ENCODE measurements around the gene DKKL1.

GRCh38 chr19:49407482-49408015 is 43.9 kb downstream of the DKKL1 start:
- TF ChIP-seq CTCF (IDR thresholded peaks at IDR 0.05) (no peak), POLR2A (IDR thresholded peaks at IDR 0.05) (no peak), EP300 (IDR thresholded peaks at IDR 0.05) (no peak)
